ENCODE measurements around the gene NSDHL.
"Not testable (repeated sequence)": the region's sequence is repeated elsewhere in the genome, so short reads cannot be mapped to it uniquely, and the experiment has no call there.

GRCh38 chrX:152835470-152835869, 4.6 kb downstream of the NSDHL start:
- TF ChIP-seq CTCF, POLR2A, EP300 (IDR thresholded peaks at IDR 0.05): not testable (repeated sequence)

All from ovary (tissue), 3 donors.